GM18867 (cell line): ENCODE data around the gene CTXND1.
"Not testable (repeated sequence)": the region's sequence is repeated elsewhere in the genome, so short reads cannot be mapped to it uniquely, and the experiment has no call there.

Experiments
- ATAC-seq: cut with Tn5 transposase; IDR thresholded peaks from one replicate; pipeline ENCODE4 v1.9.1; 2021; ENCODE audit warnings: mild to moderate bottlenecking, moderate library complexity; ENCODE audit not compliant: unreplicated experiment

Gene CTXND1

GRCh38 chr15:80161468-80162016 lies 90.5 kb downstream of the CTXND1 start:
- ATAC-seq: no peak

GRCh38 chr15:80160570-80161156 lies 91.3 kb downstream of the CTXND1 start:
- peak; percentile 44 for ATAC-seq

GRCh38 chr15:80159811-80160569 lies 92.0 kb downstream of the CTXND1 start:
- no peak for ATAC-seq

GRCh38 chr15:80159301-80159700 lies 92.7 kb downstream of the CTXND1 start:
- ATAC-seq: no peak

- no peak for ATAC-seq
These were observed 94.8 kb downstream of the CTXND1 start for GRCh38 chr15:80157215-80157614.

DNA sequence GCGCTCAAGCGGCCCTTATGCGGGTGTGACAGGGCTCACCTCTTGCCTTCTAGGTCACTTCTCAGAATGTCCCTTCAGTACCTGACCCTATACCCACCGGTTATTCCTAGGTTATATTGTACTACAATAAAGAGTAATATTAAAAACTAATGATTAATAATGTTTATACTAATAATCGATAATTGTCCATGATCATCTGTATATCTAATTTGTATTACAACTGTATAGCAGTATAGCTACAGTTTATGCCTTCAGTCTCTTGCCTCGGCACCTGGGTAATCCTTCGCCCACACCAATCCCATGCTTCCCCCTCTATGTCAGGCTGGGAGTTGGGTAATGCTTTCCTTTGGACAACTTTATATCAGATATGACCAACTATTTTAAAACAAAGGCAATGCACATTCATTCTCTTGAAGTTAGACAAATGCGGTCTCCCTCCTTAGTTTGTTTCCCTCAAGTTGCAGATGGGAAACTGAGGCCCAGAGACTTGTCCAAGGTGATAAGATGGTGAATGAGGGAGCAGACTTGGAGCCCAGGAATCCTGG lies 95.8 kb downstream of the CTXND1 start:
- no peak for ATAC-seq

DNA sequence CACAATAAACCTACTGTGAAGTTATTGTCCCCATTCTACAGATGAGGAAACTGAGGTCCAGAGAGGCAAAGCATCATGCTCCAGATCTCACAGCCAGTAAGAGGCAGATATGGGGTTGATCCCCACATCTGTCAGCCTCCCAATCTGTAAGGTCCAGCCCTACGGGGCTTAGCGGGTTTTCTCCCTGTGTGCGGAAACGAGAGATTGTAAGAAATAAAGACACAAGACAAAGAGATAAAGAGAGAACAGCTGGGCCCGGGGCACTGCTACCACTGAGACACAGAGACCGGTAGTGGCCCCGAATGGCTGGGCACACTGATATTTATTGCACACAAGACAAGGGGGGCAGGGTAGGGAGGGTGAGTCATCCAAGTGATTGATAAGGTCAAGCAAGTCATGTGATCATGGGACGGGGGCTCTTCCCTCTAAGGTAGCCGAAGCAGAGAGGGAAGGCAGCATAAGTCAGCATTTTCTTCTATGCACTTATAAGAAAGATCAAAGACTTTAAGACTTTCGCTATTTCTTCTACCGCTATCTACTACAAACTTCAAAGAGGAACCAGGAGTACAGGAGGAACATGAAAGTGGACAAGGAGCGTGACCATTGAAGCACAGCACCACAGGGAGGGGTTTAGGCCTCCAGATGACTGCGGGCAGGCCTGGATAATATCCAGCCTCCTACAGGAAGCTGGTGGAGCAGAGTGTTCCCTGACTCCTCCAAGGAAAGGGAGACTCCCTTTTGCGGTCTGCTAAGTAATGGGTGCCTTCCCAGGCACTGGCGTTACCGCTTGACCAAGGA lies 96.4 kb downstream of the CTXND1 start:
- ATAC-seq: not testable (repeated sequence)

DNA sequence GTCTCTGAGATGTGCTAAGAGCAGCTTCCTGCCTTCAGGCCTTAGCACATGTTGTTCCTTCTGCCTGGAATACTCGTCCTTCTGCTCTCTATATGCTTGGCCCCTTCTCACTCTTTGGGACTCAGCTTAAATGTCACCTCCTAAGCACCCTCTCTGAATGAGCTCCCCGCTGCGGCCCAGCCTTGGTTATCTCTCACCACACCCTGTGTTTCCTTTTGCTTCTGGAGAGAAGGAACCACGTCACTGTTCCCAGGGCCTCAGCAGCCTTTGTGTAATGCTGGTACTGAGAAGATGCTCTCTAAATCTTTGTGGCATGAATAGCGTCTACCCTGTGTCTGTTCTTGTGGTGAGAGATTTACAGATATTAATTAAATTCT lies 97.0 kb downstream of the CTXND1 start:
- ATAC-seq: no peak

DNA sequence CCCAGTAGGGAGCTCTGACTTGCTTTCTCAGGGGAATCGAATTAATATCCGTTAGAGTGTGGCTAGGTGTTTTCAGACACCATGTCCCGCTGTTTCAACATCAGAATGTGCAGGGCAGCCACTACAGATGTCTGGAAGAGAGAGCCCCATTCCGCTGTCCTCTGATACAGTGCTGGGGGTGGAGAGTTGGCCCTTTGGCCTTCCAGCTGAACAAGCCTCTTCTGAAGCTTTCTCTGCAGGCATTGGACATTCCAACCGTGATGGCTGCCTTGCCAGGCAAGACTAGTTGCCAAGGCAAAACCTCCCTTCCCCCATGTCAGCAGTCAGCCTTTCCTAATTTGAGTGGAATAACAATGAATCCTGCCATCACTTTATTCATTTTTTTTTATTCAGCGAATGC lies 97.7 kb downstream of the CTXND1 start:
- no peak for ATAC-seq

- no peak for ATAC-seq
These were observed 98.1 kb downstream of the CTXND1 start for GRCh38 chr15:80153900-80154299.

DNA sequence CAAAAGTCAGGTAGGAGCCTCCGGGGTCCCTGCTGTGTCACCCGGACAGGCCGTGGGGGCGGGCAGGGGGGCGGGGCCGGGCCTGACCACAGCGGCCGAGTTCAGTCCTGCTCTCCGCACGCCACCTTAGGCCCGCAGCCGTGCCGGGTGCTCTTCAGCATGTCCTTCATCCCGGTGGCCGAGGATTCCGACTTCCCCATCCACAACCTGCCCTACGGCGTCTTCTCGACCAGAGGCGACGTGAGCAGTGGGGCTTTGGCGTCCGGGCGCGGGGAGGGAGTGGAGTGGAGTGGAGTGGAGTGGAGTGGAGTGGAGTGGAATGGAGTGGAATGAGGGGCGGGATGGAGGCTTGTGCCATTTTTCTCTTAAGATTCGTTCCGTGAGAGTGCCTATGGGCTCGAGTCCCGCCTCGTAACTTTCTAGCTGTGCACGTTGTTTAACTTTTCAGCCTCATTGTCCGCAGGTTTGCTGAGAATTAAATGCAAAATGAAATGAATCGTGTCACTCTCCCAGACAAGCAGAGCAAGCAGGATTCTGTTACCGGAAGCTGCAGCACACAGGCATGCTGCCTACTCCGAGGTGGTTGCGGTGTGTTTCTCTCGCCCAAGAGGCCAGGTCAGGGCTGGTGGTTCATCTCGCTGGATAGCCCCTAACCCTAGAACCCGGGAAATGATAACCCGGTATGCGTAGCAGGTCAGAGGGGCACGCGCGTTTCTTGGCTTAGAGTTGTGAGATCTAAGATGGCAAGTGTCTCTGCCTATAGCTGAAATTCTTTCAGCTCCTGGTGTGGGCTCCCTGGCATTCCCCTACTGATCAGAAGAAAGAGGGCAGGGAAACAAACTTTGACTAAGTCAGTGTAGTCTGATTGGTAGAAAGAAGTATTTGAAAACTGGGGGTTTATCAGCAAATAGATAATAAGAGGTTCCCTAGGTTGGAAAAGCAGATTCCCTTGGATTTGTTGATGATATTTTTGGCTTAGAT lies 98.8 kb downstream of the CTXND1 start, which contains the start of gene FAH:
Gene FAH (plus strand): TSS at position 104 of the 981 bp plus-strand sequence. CDS start 56 bp downstream, at position 160.
- ATAC-seq: peak; percentile 53

GRCh38 chr15:80152180-80152895 lies 99.7 kb downstream of the CTXND1 start:
- ATAC-seq: peak; percentile 56

- no peak for ATAC-seq
These were observed 100.4 kb downstream of the CTXND1 start for GRCh38 chr15:80151576-80151975.

DNA sequence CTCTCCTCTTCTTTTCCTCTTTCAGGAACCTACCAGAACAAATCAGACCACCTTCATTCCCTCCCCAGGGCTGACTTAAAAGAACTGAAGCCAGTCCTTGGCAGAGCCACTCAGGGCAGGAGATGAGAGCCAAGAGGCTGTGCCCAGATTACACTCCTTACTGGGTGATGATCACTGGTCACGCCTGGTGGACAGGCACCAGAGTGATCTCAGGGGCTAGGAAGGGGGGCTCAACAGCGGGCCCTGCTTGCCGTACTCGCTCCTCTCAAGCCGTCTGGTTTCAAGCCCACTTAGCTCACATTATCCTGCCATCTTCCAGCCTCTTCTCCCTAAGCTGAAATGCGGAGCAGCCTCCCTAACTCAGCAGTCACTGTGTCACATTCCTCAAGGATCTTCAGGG lies 100.9 kb downstream of the CTXND1 start:
- ATAC-seq: no peak
